Lower leg skin (tissue), 3 donors: ENCODE measurements around the gene EIPR1.

Experiments
- CTCF ChIP-seq, 3 donors: fragments of 450-650 bp; IDR thresholded peaks; one replicate each; pipeline ENCODE4 v1.5.1; 2016; ENCODE audit warnings: antibody characterized with exemption in 3 of 3, mild to moderate bottlenecking in 3 of 3, moderate library complexity in 2 of 3
- POLR2A ChIP-seq, 2 donors: fragments of 450-650 bp; IDR thresholded peaks; one replicate each; pipeline ENCODE4 v1.6.1; 2016 to 2017; ENCODE audit warnings: antibody characterized with exemption in 2 of 2, mild to moderate bottlenecking in 1 of 2, moderate library complexity in 1 of 2

DNA sequence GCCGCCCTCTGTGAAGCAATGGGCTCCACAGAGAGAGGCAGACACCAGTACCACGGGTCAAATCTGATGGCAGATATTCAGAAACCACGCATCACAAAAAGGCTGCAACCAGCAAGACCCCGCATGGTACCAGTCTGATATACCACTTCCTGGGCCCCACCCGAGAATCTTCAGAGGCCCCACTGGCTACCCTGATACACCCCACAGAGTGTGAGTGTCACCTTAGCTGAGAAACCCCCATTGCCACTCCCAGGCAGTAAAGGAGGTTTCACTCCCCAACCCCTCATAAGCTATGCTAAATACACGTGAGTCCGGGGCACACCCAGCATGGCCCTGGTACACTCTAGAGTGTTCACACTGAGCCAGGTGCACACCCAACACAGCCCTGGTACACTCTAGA is 160.0 kb downstream of the EIPR1 start:
- TF ChIP-seq CTCF (IDR thresholded peaks at IDR 0.05): no peak
- TF ChIP-seq POLR2A (IDR thresholded peaks at IDR 0.05): no peak
